GM19463 (cell line): ENCODE data around the gene PEX16.
A peak's percentile ranks its signal among the peaks of the same experiment; 100 is the strongest.

Experiments
- ATAC-seq: cut with Tn5 transposase; IDR thresholded peaks from one replicate; pipeline ENCODE4 v1.9.1; 2021; ENCODE audit warnings: mild to moderate bottlenecking, moderate library complexity; ENCODE audit not compliant: unreplicated experiment

Gene PEX16

GRCh38 chr11:45899448-45900174 is 18.1 kb downstream of the PEX16 start:
- ATAC-seq: peak; percentile 78

DNA sequence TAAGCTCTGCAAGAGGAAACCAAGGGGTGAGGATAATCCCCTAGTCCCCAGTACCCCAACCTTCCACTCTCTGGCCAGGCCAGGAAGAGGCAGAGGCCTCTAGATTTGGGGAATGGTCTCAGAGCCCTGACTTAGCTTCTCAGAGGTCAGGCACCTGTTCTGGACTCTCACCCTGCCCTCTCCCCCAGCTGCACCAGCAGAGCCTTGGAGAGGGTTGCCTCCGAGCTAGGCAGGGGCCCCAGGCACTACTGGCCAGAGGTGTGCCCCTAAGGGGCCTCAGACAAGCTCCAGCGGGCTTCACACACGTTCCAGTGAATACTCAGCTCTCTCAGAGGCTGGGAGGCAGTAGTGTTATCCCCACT is 18.6 kb downstream of the PEX16 start:
- ATAC-seq: no peak

DNA sequence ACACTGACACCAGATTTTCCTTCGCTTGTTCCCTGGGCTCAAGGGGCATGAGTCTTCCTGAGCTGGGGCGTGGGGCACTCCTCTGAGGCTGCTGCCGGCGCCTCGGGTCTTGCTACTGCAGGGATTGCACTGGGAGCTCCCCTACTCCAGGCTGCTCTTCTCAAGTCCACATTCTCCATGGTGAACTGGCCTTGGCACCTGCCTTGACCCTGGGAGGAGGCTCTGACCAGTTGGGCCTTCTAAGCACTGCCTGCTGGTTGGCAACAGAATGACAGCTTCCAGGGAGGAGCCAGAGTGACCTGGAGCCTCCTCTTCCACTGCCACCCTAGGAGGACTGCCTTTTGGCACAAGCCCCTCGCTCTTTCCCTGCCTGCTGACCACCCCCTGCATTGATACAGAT is 20.1 kb downstream of the PEX16 start:
- ATAC-seq: no peak

GRCh38 chr11:45896422-45896984 is 21.2 kb downstream of the PEX16 start:
- ATAC-seq: no peak

DNA sequence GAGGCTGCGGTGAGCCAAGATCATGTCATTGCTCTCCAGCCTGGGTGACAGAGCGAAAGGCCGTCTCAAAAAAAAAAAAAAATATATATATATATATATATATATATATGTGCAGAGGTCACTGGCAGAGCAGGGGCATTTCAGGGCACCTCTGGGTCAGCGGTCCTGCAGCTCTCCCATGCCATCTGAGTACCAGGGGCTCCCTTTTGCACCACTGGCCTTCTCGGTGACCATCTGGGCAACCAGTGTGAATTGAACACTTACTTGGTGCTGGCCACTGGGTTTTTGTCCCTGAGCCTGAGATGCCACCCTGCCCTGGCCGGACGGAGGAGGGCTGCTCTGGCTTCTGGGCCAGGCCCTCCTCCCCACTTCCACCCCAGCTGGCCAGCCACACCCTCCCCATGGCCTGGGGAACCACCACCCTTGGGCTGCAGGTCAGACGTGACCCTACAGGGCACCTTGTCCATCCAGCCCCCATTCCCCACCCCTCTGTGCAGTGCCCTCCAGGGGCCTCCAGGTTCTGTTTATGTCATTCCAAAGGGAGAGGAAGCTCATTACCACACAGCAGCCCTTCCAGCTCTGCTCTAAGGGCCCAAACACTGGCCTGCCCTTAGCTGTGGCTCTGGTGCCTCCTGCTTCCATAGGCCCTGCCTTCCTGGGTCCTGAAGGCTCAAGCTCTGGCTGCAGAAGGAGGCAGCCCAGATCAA is 22.0 kb downstream of the PEX16 start:
- ATAC-seq: no peak

DNA sequence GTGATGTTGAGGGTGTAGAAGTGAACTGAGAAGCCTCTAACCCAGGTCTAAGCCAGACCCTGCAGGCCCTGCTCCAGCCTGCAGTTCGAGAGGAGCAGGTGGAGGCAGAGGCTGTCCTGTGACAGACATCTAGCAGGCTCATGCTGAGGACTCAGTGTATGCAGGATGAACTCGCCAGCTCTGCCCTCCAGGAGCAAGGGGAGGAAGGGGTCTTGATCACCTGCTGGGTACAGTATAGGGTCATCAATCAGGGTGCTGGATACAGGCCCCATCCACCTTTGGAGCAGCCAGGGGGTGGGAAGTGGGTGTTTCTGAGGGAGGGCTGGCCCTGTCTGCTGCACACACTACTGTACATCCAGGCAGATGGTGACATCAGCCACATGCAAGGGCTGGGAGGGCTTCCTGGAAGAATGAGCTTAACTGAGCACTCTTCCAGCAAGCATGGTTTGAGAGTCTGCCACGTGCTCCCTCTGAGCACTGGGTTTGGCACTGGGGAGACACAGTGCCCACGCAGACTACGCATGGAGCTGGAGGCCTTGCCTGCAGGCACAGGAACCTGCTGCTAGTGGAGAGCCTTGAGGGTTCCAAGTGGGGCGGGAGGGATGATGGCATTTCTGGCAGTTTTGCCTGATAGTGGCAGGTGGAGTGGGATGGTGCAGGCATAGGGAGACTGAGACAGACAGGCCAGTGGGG is 23.0 kb downstream of the PEX16 start:
- no peak for ATAC-seq

- ATAC-seq: no peak
Observed at GRCh38 chr11:45892856-45893255, 24.8 kb downstream of the PEX16 start.

DNA sequence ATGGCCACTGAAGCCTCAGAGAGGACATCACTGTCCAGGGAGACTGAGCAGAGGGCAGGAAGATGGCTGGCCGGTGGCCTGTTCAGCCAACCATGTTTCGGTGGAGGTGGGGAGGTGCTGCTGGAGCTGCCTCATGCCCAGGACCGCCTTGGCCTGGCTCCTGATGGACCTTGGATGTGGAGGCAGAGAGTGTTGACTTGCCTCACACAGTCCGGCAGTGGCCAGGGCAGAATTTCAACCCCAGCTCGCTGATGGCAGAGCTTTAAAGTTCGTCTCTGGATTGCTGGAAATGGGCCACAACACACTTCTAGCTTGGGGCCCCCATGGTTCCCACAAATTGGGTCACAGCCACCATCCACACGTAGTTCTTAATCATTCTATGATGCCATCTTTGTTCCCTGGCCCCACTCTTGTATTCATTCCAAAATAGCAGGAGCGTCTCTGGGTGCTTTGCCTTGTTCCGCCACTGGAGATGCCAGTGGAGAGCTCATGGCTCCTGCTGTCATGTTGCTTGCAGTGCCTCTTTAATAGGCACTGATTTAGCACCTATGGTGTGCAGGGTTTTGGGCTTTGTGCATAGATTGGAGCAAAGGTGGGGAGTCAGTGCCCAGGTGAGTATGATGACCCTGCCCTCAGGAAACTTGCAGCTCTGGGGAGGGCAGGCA is 26.7 kb downstream of the PEX16 start:
- ATAC-seq: no peak

GRCh38 chr11:45889966-45890365 is 27.7 kb downstream of the PEX16 start:
- no peak for ATAC-seq

DNA sequence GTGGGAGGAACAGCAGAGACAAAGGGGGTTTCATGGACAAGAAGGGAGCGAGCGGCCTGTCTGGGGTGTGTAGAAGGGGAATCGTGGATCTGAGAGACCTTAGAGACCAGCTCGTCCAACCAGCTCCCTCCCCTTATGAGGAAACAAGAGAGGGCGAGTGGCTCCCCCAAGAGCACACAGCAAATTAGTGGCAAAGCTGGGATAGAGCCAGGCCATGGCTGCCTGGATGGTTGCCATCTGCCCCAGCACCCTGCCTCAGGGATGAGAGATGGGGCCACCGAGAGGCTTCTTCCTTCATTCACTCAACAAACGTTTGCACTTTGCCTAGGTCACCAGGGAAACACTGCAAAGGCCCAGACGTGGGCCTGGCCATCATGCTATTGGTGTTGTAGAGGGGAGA is 28.1 kb downstream of the PEX16 start:
- ATAC-seq: no peak

GRCh38 chr11:45887587-45887986 is 30.1 kb downstream of the PEX16 start:
- ATAC-seq: no peak

DNA sequence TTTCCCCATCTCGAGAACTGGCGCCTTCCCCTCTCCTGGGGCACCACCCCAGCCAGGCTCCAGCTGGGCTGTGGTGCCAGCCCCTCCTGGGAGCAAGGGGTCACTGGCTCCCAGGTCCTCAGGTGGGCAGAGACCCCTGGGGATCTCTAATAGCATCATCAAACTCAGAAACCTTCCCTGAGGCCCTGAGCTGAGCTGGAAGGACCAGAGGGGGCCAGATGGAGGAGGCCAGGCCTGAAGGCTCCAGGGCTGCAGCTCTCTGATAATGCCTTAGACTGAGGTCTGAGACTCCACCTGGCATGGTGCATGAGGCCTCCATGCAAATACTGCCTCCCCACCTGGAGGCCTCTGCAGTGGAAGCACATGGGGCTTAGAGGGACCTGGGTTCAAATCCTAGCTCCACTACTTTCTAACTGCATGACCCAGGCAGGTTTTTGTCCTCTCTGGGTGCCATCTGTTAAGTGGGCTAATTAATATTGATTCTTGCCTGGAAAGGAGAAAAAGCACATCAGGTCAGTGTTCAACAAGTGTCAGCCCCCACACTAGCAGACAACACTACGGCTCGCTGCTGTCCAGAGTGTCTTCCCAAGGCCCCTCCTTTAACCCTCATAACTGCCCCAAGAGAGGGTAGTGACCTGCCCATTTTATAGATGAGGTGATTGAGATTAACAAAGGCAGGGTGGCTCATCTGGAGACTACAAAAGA is 30.7 kb downstream of the PEX16 start:
- no peak for ATAC-seq

GRCh38 chr11:45885921-45886721 is 31.6 kb downstream of the PEX16 start:
- ATAC-seq: no peak

GRCh38 chr11:45885274-45885920 is 32.3 kb downstream of the PEX16 start, which contains the start of gene MAPK8IP1:
Gene MAPK8IP1, plus strand, starts transcription at chr11:45885651. Its CDS starts 170 bp downstream, at chr11:45885821.
- peak; percentile 71 for ATAC-seq

GRCh38 chr11:45884596-45885185 is 33.0 kb downstream of the PEX16 start:
- ATAC-seq: no peak

DNA sequence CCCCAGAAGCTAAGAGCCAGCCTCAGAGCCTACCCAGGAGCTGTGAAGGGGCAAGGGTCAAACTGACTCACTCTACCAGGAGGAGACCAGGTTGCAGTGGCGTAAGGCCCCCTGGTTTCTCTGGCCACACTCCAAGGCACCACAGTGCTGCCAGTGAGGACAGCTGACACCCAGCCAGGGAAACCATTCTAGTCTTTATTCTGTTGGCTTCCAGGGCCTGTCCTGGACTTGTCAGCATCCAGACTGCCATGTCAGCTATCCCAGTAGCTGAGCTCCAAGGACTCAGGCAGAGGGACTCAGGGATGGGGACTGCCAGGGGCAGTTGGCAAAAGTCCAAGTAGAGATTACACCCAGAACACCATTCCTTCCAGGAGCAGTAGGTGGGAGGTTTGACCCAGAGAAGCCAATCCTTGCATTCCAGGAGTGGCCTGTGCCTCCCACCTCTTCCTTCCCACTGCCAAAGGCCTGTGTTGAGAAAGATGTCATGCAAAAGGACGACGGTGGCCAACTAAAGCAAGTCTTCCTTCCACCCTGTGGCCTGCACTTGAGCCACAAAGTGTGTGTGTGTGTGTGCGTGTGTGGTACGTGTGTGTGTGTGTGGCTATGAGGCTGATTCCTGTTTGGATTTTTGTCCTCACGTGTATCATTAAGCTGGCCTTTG is 35.8 kb downstream of the PEX16 start:
- ATAC-seq: no peak

DNA sequence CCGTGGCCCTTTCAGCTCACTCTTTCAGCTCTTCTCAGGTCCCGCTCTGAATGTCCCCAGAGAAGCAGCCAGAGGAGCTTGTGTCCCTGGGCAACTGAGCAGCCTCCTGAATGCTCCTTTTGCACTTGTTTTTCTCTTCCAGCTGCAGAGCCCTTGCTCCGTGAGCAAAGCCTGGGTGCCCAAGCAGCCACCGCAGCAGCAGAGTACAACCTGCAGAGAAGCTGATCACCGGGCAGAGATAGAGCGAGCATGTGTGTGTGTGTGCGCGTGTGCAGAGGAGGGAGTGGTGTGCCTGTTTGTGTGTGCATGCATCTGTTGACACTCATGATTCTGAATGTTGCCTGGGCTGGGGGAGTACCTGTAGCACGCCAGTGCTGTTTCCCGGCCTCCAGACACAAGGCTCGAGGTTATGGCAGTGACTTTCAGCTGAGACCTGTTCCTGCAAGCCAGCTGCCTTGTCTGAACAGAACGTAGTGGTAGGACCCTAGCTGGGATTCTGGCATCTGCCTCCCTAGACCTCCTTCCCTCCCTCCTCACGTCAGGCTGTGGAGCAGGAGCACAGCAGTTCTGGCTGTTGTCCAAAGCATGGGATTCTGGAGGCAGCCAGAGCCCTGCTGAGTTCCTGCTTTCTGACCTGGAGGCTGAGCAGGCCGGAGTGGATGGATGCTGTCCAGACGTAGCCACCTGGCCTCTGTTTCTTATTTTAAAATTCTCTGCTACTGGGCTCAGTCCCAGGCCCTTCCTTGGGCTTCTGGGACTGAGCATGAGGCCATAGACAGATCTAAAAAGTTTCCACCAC is 36.7 kb downstream of the PEX16 start:
- no peak for ATAC-seq
